ENCODE data around the gene CADM1.

DNA sequence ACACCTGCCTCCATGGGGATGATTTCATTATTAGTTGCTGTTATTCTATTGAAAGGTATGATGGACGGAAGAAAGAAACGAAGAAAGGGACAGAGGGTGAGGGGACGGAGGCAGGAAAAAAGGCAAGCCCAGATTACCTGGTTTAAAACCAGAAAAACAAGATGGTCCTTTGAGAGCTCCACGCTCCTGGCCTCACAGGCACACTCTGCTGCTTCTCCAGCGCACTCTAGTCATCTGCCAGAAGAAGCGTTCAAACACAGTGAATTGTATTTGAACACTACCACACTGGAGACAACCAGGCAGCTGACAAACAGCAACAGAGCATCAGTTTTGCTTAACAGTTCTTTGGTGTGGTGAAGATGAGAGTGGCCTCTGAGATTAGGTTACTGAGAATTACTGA is 216.9 kb downstream of the CADM1 start:
- TF ChIP-seq, protein P1, sequence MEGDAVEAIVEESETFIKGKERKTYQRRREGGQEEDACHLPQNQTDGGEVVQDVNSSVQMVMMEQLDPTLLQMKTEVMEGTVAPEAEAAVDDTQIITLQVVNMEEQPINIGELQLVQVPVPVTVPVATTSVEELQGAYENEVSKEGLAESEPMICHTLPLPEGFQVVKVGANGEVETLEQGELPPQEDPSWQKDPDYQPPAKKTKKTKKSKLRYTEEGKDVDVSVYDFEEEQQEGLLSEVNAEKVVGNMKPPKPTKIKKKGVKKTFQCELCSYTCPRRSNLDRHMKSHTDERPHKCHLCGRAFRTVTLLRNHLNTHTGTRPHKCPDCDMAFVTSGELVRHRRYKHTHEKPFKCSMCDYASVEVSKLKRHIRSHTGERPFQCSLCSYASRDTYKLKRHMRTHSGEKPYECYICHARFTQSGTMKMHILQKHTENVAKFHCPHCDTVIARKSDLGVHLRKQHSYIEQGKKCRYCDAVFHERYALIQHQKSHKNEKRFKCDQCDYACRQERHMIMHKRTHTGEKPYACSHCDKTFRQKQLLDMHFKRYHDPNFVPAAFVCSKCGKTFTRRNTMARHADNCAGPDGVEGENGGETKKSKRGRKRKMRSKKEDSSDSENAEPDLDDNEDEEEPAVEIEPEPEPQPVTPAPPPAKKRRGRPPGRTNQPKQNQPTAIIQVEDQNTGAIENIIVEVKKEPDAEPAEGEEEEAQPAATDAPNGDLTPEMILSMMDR (conservative IDR thresholded peaks at IDR 0.05 in 1 of 2, IDR thresholded peaks at IDR 0.05 in 1 of 2; ENCODE audit: extremely low read depth in 1 of 2, insufficient read depth in 1 of 2, low read depth in 1 of 2, low read length in 2 of 2) = no peak
- no peak for TF ChIP-seq EZH2 (IDR thresholded peaks at IDR 0.05; ENCODE audit: borderline replicate concordance, low read length)
